Activated CD8-positive, alpha-beta T cell treated with anti-CD3 and anti-CD28 coated beads, Interleukin-2, amount 10 ng/mL, durations not matched to agents 7 days and 5 days (primary cell): ENCODE data around the gene NEMP2. TPM values are rescaled to one million over a fixed set of nuclear protein-coding genes. Genes with fewer than 3 reads are reported as not detected.

Experiments
- ATAC-seq: fragments of 150-1000 bp; cut with Tn5 transposase; one replicate; pipeline ENCODE4 v1.10.0; 2021; ENCODE audit warnings: moderate library complexity
- CTCF ChIA-PET: fragments of 350-600 bp; sonication (Branson Sonifier 250); formaldehyde crosslinking; loops from one replicate; lab custom pipeline; 2021; ENCODE audit warnings: antibody characterized with exemption; lab: Charles Lee
- POLR2A ChIA-PET: fragments of 350-600 bp; sonication (Branson Sonifier 250); formaldehyde crosslinking; loops from one replicate; lab custom pipeline; 2021; ENCODE audit warnings: antibody characterized with exemption; lab: Charles Lee
- DNase-seq: peaks from one replicate; pipeline ENCODE4 v3.0.0-alpha.2; 2020
- H3K27ac Mint-ChIP-seq: one replicate; pipeline ENCODE4 v1.8.0; 2021; ENCODE audit warnings: mild to moderate bottlenecking, mixed read lengths
- H3K27me3 Mint-ChIP-seq: one replicate; pipeline ENCODE4 v1.8.0; 2021; ENCODE audit warnings: low read depth, mixed read lengths
- H3K36me3 Mint-ChIP-seq: one replicate; pipeline ENCODE4 v1.8.0; 2021; ENCODE audit warnings: low read depth, mixed read lengths
- H3K4me1 Mint-ChIP-seq: one replicate; pipeline ENCODE4 v1.8.0; 2021; ENCODE audit warnings: low read depth, mixed read lengths
- H3K4me3 Mint-ChIP-seq: one replicate; pipeline ENCODE4 v1.8.0; 2021; ENCODE audit warnings: mild to moderate bottlenecking, mixed read lengths
- H3K9me3 Mint-ChIP-seq: one replicate; pipeline ENCODE4 v1.8.0; 2022; ENCODE audit warnings: mixed read lengths; ENCODE audit not compliant: insufficient read depth
- total RNA-seq, 2 experiments: library from RNA; stranded (reverse); gene quantifications; one replicate each; pipeline ENCODE4 v1.2.3, GENCODE V29; 2021

NEMP2 gene
- total RNA-seq, 2 experiments from 2014 or later: 18.4 to 23.2 TPM

DNA sequence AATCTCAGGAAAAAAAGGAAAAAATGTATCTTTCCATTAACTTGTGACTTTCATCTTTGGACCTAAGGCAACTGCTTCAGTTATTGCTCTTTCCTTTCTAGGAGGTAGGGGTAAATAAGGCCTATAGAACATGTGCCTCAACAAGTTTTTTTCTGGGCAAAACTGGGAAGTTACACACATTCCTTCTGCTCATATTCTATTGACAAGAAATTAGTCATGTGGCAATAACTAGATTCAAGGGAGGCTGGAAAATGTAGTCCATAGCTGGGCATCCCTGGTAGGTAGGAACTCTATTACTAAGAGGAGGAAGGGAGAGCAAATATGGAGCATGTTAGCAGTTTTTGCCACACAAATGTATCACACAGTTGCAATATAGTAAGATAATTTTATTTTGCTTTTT is 37.7 kb upstream of the NEMP2 start:
- no peak for DNase-seq
- peaks cover 8% of the 10 kb centered on the region for H3K9me3 Mint-ChIP-seq
- peaks cover 3% of the 10 kb centered on the region for H3K4me1 Mint-ChIP-seq
- H3K27me3 Mint-ChIP-seq: no peaks in the 10 kb centered on the region
- ChIA-PET CTCF (no interaction called here), POLR2A (no interaction called here)
- no peak for ATAC-seq
- peaks cover 6% of the 10 kb centered on the region for H3K36me3 Mint-ChIP-seq
- no peak overlapping the region for H3K4me3 Mint-ChIP-seq
- no peak overlapping the region for H3K27ac Mint-ChIP-seq

DNA sequence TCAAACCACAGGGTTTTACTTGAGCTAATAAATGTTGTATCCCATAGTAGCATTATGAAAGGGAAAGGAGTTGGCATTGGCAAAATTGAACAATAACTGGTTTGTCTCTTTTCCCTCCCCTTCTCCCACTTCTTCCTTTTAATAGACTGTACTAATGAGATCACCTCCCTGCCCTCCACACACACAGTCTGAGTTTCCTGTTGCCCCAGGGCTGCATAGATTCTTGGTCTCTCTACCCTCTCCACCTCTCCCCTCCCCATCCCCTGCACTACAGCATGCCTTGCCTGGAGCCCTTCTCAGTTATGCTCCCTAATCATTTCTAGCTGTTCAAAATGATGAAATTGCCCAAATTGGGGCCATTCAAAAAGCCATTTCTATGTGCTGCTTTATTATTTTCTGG is 37.2 kb upstream of the NEMP2 start:
- peaks cover 10% of the 10 kb centered on the region for H3K36me3 Mint-ChIP-seq
- H3K27ac Mint-ChIP-seq: no peak overlapping the region
- no peak overlapping the region for H3K4me3 Mint-ChIP-seq
- DNase-seq (no peak), ATAC-seq (no peak)
- H3K27me3 Mint-ChIP-seq: no peaks in the 10 kb centered on the region
- CTCF ChIA-PET: no interaction called here
- peaks cover 14% of the 10 kb centered on the region for H3K9me3 Mint-ChIP-seq
- peaks cover 3% of the 10 kb centered on the region for H3K4me1 Mint-ChIP-seq
- POLR2A ChIA-PET: no interaction called here

DNA sequence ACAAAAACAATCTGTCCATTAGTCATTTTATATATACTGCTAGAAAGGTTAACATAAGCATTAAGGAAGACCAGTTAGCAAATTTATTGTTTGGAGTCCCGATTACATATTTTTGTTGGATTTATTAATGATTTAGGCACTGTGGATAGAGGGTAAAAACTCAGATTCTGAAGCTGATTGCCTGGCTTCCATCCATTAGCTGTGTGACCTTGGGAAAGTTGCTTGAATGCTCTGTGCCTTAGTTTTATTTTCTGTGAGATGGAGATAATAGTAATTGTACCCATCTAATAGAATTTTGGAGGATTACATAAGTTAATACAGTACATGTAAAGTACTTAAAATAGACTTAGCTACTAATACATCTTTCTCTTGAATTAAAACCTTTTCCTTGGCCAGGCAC is 36.3 kb upstream of the NEMP2 start:
- ChIA-PET CTCF (interaction anchor here (1.7 kb wide), 1 partner anchor 73 kb away, joined by 4 read pairs; no protein-coding TSS in a partner anchor), POLR2A (no interaction called here)
- DNase-seq (no peak), ATAC-seq (no peak)
- Mint-ChIP-seq H3K27me3 (no peaks in the 10 kb centered on the region), H3K4me3 (no peak overlapping the region), H3K36me3 (peaks cover 10% of the 10 kb centered on the region), H3K9me3 (peaks cover 20% of the 10 kb centered on the region), H3K4me1 (peaks cover 3% of the 10 kb centered on the region), H3K27ac (no peak overlapping the region)

DNA sequence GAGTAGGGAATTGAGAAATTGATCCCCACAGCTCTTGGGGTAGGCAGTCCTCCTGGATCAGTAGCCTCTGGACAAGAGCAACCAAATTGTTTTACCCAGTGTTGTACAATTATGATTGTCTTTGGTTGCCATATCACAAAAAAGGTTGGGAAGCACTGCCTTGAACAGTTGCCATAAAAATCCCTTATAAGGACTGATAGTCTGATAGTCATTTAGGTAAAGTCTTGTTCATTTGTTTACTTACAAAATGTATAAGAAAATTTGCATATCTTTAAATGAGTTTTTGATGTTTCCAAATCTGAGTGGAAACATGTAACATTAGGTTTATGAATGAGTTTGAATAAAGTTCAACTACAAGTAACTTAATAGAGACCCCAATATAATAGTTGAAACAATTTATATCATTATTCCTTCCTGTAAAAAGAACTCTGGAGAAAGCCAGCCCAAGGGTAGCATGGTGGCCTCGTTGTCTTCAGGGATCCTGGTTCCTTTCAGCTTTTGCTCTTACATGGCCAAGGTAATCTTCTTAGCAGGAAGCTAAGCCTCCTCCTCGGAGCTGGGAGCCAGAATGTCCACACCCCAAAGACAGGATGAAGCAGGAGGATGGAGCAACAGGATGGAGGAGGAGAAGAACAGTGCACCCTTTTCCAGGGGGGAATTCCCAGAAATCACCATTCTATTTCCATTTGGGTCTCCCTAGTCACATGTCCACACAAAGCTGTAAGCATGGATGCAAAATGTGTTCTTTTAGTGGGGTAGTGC is 35.7 kb upstream of the NEMP2 start:
- no peak overlapping the region for H3K4me3 Mint-ChIP-seq
- peaks cover 12% of the 10 kb centered on the region for H3K36me3 Mint-ChIP-seq
- no peaks in the 10 kb centered on the region for H3K4me1 Mint-ChIP-seq
- ChIA-PET POLR2A (no interaction called here), CTCF (interaction anchor here (1.7 kb wide), 1 partner anchor 74 kb away, joined by 4 read pairs; no protein-coding TSS in a partner anchor)
- ATAC-seq: no peak
- H3K9me3 Mint-ChIP-seq: peaks cover 22% of the 10 kb centered on the region
- DNase-seq: no peak
- no peak overlapping the region for H3K27ac Mint-ChIP-seq
- no peaks in the 10 kb centered on the region for H3K27me3 Mint-ChIP-seq

DNA sequence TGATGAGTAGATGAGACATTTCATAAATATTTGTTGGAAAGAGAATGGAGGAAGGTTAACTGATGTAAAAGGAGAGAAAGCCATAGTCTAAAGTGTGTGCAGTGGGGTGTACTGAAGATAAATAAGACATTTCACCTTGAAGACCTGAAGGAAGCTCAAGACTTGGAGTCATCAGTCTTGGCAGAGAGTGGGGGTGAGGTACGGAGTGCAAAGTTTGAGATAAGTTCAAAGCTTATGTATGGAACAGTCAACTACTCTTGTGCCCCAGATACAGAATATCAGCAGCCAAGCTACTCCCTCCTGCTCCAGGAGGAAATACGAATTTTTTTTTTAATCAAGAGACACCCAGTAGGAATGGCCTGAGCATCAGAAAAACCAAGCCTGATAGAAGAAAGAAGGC is 30.3 kb upstream of the NEMP2 start:
- Mint-ChIP-seq H3K36me3 (peaks cover 15% of the 10 kb centered on the region), H3K9me3 (peaks cover 26% of the 10 kb centered on the region), H3K4me1 (peaks cover 4% of the 10 kb centered on the region), H3K4me3 (no peak overlapping the region), H3K27me3 (no peaks in the 10 kb centered on the region), H3K27ac (no peak overlapping the region)
- CTCF ChIA-PET: interaction anchor here (2.4 kb wide), 1 partner anchor 13 kb away, joined by 7 read pairs; no protein-coding TSS in a partner anchor
- POLR2A ChIA-PET: interaction anchor here (0.6 kb wide), 1 partner anchor 34 kb away, joined by 3 read pairs; no protein-coding TSS in a partner anchor
- ATAC-seq (no peak), DNase-seq (no peak)

DNA sequence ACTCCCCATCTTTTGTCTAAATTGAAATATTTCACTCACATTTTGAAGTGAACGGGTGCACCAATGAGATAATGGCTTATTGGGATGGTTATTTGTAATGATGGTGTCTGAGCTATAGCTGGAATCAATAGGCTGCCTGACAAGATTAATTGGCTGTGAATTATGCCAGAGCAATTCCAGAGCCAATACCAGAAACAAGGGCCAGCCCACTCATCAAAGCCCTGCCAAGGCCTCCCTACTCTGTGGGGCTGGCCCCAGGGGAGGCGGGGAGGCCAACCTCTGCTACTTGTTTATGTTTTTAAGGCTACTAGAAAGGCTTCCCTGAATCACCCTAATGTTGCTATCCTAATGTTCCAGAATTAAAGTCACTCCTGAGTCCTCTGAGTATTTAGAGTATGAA is 29.1 kb upstream of the NEMP2 start:
- Mint-ChIP-seq H3K27ac (no peak overlapping the region), H3K9me3 (peaks cover 26% of the 10 kb centered on the region), H3K36me3 (peaks cover 15% of the 10 kb centered on the region), H3K4me1 (peaks cover 4% of the 10 kb centered on the region), H3K27me3 (no peaks in the 10 kb centered on the region), H3K4me3 (no peak overlapping the region)
- CTCF ChIA-PET: interaction anchor here (2.4 kb wide), 1 partner anchor 12 kb away, joined by 7 read pairs; no protein-coding TSS in a partner anchor
- no peak for ATAC-seq
- POLR2A ChIA-PET: no interaction called here
- no peak for DNase-seq

DNA sequence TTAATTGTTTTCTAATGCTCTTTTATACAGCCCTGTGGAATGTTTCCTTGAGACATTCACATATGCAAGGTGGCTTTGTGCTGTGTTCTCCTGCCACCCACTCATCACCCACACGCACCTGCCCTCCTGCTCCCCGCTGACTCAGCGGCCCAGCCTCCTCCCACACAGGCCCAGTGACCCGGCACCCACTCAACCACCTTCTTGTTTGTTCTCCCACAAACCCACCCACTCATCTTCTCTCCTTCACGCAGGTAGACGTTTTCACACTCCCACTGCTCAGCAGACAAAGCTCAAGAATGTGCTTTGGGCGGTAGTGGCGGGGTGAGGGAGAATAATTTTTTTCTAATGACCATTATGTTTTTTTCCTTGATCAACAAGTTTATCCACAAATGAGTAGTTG is 28.6 kb upstream of the NEMP2 start:
- peaks cover 14% of the 10 kb centered on the region for H3K36me3 Mint-ChIP-seq
- ChIA-PET CTCF (interaction anchor here (1.4 to 2.4 kb wide), 2 partner anchors 11 to 117 kb away, joined by 3 to 7 read pairs; no protein-coding TSS in a partner anchor), POLR2A (interaction anchor here (1.2 kb wide), 1 partner anchor 28 kb away, joined by 3 read pairs; the partner anchor contains the start of gene NEMP2)
- no peaks in the 10 kb centered on the region for H3K27me3 Mint-ChIP-seq
- ATAC-seq (no peak), DNase-seq (no peak)
- no peak overlapping the region for H3K27ac Mint-ChIP-seq
- H3K4me1 Mint-ChIP-seq: peaks cover 4% of the 10 kb centered on the region
- peaks cover 24% of the 10 kb centered on the region for H3K9me3 Mint-ChIP-seq
- no peak overlapping the region for H3K4me3 Mint-ChIP-seq

DNA sequence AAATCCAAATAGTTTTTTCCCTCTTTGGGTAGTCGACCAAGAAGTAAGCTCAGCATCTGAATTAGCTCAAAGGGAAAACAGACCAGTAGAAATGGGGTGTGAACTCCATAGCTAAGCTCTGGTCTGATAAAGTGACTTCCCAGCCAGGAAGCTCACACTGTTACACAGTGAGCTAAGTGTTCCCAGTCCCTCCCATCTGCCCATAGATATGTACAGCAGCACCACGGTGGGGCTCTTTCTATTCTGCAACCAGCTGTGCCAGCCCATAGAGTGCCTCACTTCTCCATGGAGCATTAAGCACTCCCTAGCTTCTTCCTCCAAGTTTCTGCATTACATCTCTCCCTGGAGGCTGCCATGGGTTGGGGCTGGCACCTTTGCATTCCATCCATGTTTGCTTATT is 27.6 kb upstream of the NEMP2 start:
- Mint-ChIP-seq H3K36me3 (peaks cover 8% of the 10 kb centered on the region), H3K4me3 (no peak overlapping the region), H3K27ac (no peak overlapping the region), H3K27me3 (no peaks in the 10 kb centered on the region), H3K4me1 (peaks cover 4% of the 10 kb centered on the region), H3K9me3 (peaks cover 17% of the 10 kb centered on the region)
- ATAC-seq (no peak), DNase-seq (no peak)
- POLR2A ChIA-PET: interaction anchor here (0.7 to 1.2 kb wide), 3 partner anchors 15 to 155 kb away, joined by 3 read pairs; partner anchors contain the start of gene NEMP2
- CTCF ChIA-PET: interaction anchor here (0.8 to 1.4 kb wide), 2 partner anchors 12 to 118 kb away, joined by 3 read pairs; no protein-coding TSS in a partner anchor

DNA sequence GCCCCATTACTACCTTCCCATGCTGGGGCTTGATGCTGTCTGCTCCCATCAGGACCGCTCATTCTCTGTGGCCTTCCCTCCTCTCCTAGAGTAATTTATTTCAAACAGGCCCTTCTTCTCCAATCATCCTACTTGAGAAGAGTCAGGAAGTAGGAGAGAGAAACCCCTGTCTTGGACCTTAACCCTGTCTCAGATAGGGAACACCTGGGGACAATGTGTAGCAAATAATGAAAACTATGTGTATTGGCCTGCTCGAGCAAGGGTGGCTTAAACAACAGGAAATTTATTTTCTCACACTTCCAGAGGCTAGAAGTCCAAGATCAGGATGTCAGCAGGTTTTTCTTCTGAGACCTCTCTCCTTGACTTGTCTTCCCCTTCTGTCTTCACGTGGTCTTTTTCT is 26.6 kb upstream of the NEMP2 start:
- no peak for DNase-seq
- Mint-ChIP-seq H3K27me3 (no peaks in the 10 kb centered on the region), H3K27ac (no peak overlapping the region), H3K9me3 (peaks cover 9% of the 10 kb centered on the region), H3K36me3 (peaks cover 5% of the 10 kb centered on the region), H3K4me3 (no peak overlapping the region), H3K4me1 (peaks cover 4% of the 10 kb centered on the region)
- ATAC-seq: no peak
- CTCF ChIA-PET: no interaction called here
- POLR2A ChIA-PET: no interaction called here

DNA sequence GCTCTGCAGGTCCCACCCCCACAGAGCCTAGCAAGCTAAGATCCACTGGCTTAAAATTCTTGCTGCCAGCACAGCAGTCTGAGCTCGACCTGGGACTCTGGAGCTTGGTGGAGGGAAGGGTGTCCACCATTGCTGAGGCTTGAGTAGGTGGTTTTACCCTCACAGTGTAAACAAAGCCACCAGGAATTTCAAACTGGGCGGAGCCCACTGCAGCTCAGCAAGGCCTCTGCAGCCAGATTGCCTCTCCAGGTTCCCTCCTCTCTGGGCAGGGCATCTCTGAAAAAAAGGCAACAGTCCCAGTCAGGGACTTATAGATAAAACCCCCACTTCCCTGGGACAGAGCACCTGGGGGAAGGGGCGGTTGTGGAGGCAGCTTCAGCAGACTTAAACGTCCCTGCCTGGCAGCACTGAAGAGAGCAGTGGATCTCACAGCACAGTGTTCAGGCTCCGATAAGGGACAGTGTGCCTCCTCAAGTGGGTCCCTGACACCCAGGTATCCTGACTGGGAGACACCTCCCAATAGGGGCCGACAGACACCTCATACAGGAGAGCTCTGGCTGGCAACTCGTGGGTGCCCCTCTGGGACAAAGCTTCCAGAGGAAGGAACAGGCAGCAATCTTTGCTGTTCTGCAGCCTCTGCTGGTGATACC is 20.0 kb upstream of the NEMP2 start:
- ATAC-seq (no peak), DNase-seq (no peak)
- ChIA-PET CTCF (no interaction called here), POLR2A (interaction anchor here (0.6 kb wide), 1 partner anchor 135 kb away, joined by 3 read pairs; no protein-coding TSS in a partner anchor)
- H3K27me3 Mint-ChIP-seq: no peaks in the 10 kb centered on the region
- H3K4me3 Mint-ChIP-seq: no peak overlapping the region
- peaks cover 4% of the 10 kb centered on the region for H3K9me3 Mint-ChIP-seq
- H3K36me3 Mint-ChIP-seq: no peaks in the 10 kb centered on the region
- peaks cover 9% of the 10 kb centered on the region for H3K4me1 Mint-ChIP-seq
- H3K27ac Mint-ChIP-seq: no peak overlapping the region

DNA sequence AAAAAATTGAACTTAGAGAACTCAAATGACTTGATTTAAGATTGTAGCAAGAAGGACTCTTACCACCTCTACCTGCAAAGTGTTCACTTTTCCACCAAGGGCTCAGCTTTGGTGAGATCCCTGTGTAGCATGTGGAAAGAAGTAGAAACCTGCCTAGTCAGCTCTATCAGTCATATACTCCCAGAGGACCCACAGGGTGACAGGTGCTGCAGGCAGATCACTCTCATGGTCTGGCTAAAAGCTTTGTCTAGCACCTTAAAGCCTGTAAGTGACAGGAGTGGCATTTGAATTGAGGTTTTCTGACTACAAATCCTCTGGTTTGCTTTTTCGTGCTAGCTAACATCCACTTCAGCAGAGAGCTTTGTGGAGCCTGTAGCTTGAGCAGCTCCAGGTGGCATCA is 18.7 kb upstream of the NEMP2 start:
- H3K4me3 Mint-ChIP-seq: no peak overlapping the region
- CTCF ChIA-PET: interaction anchor here (0.7 to 2.2 kb wide), 3 partner anchors 10 to 160 kb away, joined by 3 to 7 read pairs (median 4); no protein-coding TSS in a partner anchor
- H3K9me3 Mint-ChIP-seq: peaks cover 4% of the 10 kb centered on the region
- ATAC-seq (no peak), DNase-seq (no peak)
- H3K4me1 Mint-ChIP-seq: peaks cover 9% of the 10 kb centered on the region
- no peak overlapping the region for H3K27ac Mint-ChIP-seq
- no peaks in the 10 kb centered on the region for H3K27me3 Mint-ChIP-seq
- no peaks in the 10 kb centered on the region for H3K36me3 Mint-ChIP-seq
- POLR2A ChIA-PET: interaction anchor here (0.6 kb wide), 1 partner anchor 327 kb away, joined by 3 read pairs; the partner anchor contains the start of gene GLS
